Subcutaneous abdominal adipose tissue (tissue), 5 donors: ENCODE data around the gene NRCAM.

Source experiments
- H3K27ac ChIP-seq: one replicate; pipeline ENCODE4 v1.7.0; 2013; ENCODE audit warnings: low read depth, mild to moderate bottlenecking, inconsistent platforms, low read length, moderate library complexity
- H3K27me3 ChIP-seq, 5 donors: one replicate each; pipeline ENCODE4 v1.7.0; 2013; ENCODE audit warnings: low read length in 5 of 5, inconsistent platforms in 1 of 5; ENCODE audit not compliant: control insufficient read depth in 5 of 5, insufficient read depth in 4 of 5
- H3K36me3 ChIP-seq, 5 donors: one replicate each; pipeline ENCODE4 v1.7.0; 2013; ENCODE audit warnings: low read length in 5 of 5; ENCODE audit not compliant: control insufficient read depth in 5 of 5, insufficient read depth in 5 of 5
- H3K4me1 ChIP-seq, 5 donors: one replicate each; pipeline ENCODE4 v1.7.0; 2013; ENCODE audit warnings: low read length in 5 of 5, mild to moderate bottlenecking in 3 of 5, moderate library complexity in 1 of 5; ENCODE audit not compliant: control insufficient read depth in 5 of 5, insufficient read depth in 5 of 5
- H3K4me3 ChIP-seq, 5 donors: one replicate each; pipeline ENCODE4 v1.7.0; 2013; ENCODE audit warnings: low read length in 5 of 5, low read depth in 1 of 5
- H3K9ac ChIP-seq, 5 donors: one replicate each; pipeline ENCODE4 v1.7.0; 2013; ENCODE audit warnings: low read length in 5 of 5, mild to moderate bottlenecking in 4 of 5, moderate library complexity in 3 of 5
- H3K9me3 ChIP-seq, 5 donors: one replicate each; pipeline ENCODE4 v1.7.0; 2013; ENCODE audit warnings: low read length in 5 of 5; ENCODE audit not compliant: control insufficient read depth in 5 of 5
- donor health status: healthy.
- donor health status: healthy.
- donor health status: healthy.
- donor health status: healthy.
- donor health status: healthy.

Gene NRCAM

DNA sequence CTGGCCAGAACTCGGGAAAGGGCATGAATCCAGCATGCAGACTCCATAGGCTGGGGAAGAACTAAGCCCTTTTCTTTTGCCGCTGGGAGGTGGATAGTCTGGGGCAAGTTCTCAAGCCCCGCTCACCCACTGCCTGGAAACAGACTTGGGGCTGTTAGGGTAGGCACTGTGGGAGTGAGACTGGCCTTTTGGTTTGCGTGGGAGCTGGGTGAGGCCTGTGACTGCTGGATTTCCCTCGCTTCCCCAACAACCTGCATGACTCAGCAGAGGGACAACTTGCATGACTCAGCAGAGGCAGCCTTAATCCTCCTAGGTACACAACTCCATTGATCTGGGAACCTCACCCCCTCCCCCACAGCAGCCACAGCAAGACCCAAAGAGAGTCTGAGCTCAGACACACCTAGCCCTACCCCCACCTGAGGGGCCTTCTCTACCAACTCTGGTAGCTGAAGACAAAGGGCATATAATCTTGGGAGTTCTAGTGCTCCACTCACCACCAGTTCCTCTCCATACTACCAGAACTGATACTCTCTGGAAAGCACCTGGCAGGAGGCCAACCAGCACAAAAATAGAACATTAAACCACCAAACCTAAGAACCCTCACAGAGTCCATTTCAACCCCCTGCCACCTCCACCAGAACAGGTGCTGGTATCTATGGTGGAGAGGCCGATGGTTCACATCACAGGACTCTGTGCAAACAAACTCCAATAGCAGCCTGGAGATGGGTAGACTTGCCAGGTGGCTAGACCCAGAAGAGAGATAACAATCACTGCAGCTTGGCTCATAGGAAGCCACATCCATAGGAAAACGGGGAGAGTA, 244.6 kb downstream of the NRCAM start:
- H3K27me3 ChIP-seq = no peaks in the 10 kb centered on the region
- no peak overlapping the region for H3K27ac ChIP-seq
- H3K9me3 ChIP-seq = peaks cover 0 to 5% (median 0%) of the 10 kb centered on the region in 5 donors
- H3K9ac ChIP-seq = no peak overlapping the region
- peak overlapping the region in 1 of 5 donors; percentile 24 for H3K4me3 ChIP-seq
- H3K36me3 ChIP-seq = no peaks in the 10 kb centered on the region
- H3K4me1 ChIP-seq = no peaks in the 10 kb centered on the region

DNA sequence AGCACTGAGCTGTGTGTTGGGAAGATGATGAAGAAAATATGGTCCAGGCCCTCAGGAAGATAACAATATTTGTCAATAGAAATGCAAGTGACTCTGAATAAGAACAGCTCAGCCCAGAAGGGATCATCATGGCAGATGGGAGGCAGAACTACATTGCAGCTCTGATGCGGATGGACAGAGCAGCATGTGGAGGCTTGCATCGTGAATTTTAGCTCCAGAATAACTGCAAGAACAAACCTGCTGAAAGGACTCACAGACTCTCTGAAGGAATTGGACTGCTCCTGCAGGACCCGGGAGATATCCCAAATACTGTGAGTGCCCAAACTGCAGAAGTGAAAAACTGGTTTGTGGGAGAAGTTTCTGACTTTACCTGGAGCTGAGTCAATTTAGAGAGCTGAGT, 245.4 kb downstream of the NRCAM start:
- no peaks in the 10 kb centered on the region for H3K4me1 ChIP-seq
- H3K36me3 ChIP-seq = no peaks in the 10 kb centered on the region
- no peak overlapping the region for H3K9ac ChIP-seq
- no peak overlapping the region for H3K27ac ChIP-seq
- no peak overlapping the region for H3K4me3 ChIP-seq
- H3K9me3 ChIP-seq = peaks cover 0 to 5% (median 0%) of the 10 kb centered on the region in 5 donors
- no peaks in the 10 kb centered on the region for H3K27me3 ChIP-seq

DNA sequence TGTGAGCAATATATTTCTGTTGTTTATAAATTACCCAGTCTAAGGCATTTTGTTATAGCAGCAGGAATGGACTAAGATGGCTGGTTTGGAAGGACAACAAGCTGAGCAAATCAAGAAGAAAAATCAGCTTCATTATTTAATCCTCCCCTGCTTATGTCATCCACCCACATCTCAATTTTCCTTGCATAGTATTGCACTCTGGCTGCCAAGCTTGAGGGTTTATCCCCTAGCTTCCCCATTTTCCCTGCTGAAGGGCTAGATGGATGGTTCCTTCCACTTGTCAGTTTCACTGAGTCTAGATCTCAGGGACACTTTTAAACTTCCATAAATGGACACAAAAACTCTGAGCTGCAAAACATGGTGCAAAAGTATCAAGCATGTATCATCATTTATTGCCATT, 250.9 kb downstream of the NRCAM start:
- no peaks in the 10 kb centered on the region for H3K9me3 ChIP-seq
- no peaks in the 10 kb centered on the region for H3K4me1 ChIP-seq
- H3K27me3 ChIP-seq = no peaks in the 10 kb centered on the region
- H3K36me3 ChIP-seq = no peaks in the 10 kb centered on the region
- no peak overlapping the region for H3K9ac ChIP-seq
- H3K4me3 ChIP-seq = no peak overlapping the region
- no peak overlapping the region for H3K27ac ChIP-seq

DNA sequence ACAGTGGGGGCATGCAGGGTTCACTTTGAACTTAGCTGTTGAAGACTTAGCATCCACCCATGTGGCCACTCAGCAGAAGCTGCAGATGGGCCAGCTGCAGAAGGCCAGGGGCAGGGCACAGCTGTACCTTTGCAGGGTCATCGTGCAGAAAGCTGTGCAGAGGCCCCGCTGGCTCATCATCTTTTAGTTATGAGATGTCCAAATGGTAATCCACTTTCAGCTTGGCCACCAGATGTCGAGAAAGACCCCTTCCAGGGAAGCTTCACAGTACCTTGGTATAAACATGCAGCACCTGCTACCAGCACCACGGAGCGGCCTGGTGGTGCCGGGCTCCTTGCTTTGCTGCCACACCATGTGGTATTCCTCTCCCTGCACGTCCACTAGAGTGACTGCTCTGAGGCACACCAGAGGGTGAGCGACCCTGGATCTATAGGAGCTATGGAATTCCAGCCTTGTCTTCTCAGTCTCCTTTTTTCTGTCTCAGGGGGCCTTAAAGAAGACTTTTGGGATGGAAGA, 251.9 kb downstream of the NRCAM start:
- Histone ChIP-seq H3K9ac (no peak overlapping the region), H3K27me3 (no peaks in the 10 kb centered on the region), H3K4me1 (no peaks in the 10 kb centered on the region), H3K9me3 (no peaks in the 10 kb centered on the region), H3K4me3 (no peak overlapping the region), H3K36me3 (no peaks in the 10 kb centered on the region), H3K27ac (no peak overlapping the region)

DNA sequence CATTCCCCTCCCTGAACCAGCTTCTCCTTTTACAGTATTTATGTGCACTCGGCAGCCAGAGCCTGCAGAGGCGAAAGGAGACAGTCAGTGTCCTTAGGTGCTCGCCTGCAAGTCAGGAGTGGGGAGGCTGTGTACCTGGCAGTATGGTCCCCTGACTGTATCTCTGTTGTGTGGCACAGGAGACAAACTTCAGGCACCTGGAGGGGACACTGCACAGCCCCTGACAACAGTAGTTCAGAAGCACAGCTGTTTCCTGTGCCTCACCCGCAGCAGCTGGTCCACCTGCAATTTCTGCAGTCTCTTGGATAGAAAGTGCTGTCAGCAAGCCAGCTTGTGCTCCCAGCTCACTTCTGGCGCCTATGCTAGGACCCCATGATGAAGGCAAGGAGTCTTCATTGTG, 252.7 kb downstream of the NRCAM start:
- Histone ChIP-seq H3K27me3 (no peaks in the 10 kb centered on the region), H3K4me1 (no peaks in the 10 kb centered on the region), H3K9ac (no peak overlapping the region), H3K36me3 (no peaks in the 10 kb centered on the region), H3K9me3 (no peaks in the 10 kb centered on the region), H3K4me3 (no peak overlapping the region), H3K27ac (no peak overlapping the region)

DNA sequence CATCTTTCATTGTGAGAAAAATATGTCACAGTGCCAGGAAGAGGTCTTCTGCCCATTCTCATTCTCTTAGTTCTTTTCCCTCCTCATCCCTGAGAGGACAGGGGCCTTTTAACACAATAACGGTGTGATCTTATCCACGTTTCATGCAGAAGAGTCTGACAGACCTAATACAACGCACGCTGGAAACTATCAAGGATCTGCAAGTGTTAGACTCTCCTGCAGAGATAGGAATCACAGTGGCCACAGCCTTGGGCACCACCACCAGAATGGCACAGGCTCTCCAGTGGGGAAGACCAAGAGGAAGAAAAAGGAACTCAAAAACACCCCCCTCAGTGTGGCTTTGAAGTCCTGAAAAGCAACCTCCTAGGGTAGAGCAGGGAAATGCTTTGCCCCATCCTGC, 253.5 kb downstream of the NRCAM start:
- Histone ChIP-seq H3K9me3 (no peaks in the 10 kb centered on the region), H3K9ac (no peak overlapping the region), H3K36me3 (no peaks in the 10 kb centered on the region), H3K27ac (no peak overlapping the region), H3K27me3 (no peaks in the 10 kb centered on the region), H3K4me3 (no peak overlapping the region), H3K4me1 (no peaks in the 10 kb centered on the region)

DNA sequence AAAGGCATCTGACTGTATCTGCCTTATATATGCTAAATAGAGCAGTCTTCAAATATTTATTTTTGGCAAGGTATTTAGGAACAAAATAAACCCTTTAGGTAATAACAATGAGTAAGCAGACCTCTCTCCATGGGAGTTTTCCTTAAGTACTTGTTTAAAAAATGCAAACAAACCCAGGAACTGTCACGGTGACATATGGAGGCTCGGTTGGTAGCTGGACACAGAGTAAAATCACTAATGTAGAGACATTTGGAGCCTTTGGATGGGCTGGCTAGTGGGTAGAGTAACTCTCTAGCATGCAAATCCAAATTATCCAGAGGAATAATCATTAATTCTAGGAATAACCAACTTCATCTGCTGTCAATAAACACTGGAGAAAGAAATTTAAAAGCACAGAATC, 254.5 kb downstream of the NRCAM start:
- Histone ChIP-seq H3K9me3 (no peaks in the 10 kb centered on the region), H3K27me3 (no peaks in the 10 kb centered on the region), H3K4me3 (no peak overlapping the region), H3K27ac (no peak overlapping the region), H3K36me3 (no peaks in the 10 kb centered on the region), H3K9ac (no peak overlapping the region), H3K4me1 (no peaks in the 10 kb centered on the region)

DNA sequence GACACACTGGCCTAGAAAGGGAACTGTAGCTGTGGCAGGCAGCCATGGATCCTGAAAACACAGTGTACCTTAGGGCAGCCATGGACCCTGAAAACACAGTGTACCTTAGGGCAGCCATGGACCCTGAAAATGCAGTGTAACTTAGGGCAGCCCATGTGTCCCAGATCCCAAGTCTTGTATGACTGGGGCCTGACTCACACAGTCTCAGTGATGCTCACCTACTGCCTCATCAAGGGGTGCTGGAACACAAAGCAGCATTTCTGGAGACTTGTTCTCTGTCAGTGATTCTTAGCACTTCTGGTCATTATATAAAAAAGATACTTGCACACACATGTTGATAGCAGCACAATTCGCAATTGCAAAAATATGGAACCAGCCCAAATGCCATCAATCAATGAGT, 255.9 kb downstream of the NRCAM start:
- Histone ChIP-seq H3K27ac (no peak overlapping the region), H3K4me1 (no peaks in the 10 kb centered on the region), H3K36me3 (no peaks in the 10 kb centered on the region), H3K4me3 (no peak overlapping the region), H3K27me3 (no peaks in the 10 kb centered on the region), H3K9ac (no peak overlapping the region), H3K9me3 (no peaks in the 10 kb centered on the region)

DNA sequence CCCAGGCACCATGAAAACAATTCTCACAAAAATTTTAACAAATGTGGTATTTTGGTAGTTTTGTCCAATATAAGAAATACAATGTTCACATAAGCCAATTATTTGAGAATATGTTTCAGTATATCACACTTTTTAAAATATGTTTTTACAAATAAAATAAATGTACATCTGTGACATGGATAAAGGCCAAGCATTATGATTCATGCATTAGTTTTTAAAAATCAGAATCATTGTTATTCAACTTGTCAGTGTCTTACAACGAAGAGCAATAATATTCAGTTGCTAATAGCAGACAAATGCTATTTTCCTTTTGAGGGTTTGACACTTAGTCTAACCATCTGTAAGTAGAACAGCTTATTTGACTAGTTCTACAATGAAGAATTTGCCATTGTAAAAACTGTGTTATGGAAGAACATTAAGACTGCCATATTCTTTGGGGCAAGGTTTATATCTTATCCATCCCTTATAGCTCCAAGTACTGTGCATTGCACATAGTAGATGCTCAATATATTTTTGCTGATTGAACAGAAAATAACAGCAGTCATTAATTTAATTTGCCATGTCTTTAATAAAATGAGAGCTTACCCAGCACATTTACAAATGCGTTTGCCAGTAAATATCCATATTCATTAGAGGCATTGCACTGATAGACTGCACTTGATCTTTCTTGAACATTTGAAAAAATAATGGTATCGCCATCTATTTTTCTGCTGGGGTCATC, 258.7 kb downstream of the NRCAM start:
- no peaks in the 10 kb centered on the region for H3K4me1 ChIP-seq
- no peaks in the 10 kb centered on the region for H3K9me3 ChIP-seq
- no peak overlapping the region for H3K9ac ChIP-seq
- no peak overlapping the region for H3K4me3 ChIP-seq
- no peak overlapping the region for H3K27ac ChIP-seq
- H3K27me3 ChIP-seq = no peaks in the 10 kb centered on the region
- no peaks in the 10 kb centered on the region for H3K36me3 ChIP-seq

DNA sequence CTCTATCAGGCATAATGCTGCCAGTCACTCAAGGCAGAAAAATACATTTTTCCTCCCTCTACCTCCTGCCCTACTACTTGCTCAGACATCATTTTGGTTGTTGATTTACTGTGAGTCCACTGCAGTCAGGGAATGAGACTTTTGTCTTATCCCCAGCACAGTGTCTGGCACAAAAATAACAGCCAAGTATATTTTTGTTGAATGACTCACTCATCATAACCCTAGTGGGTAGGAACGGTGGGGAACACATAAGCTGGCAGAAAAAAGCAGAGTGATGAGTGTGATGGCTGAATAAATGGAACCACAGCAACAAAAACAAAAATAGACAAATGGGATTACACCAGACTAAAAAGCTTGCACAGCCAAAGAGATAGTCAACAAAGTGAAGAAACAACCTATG, 260.2 kb downstream of the NRCAM start:
- no peaks in the 10 kb centered on the region for H3K4me1 ChIP-seq

More for the DNA sequence above, 260.2 kb downstream of the NRCAM start:
- Histone ChIP-seq H3K36me3 (no peaks in the 10 kb centered on the region), H3K9me3 (no peaks in the 10 kb centered on the region), H3K9ac (no peak overlapping the region), H3K27ac (no peak overlapping the region), H3K4me3 (no peak overlapping the region), H3K27me3 (no peaks in the 10 kb centered on the region)
